ENCODE results near the gene AMBP. TPM values are rescaled to one million over a fixed set of nuclear protein-coding genes. Genes with fewer than 3 reads are reported as not detected.
A peak's percentile ranks its signal among the peaks of the same experiment; 100 is the strongest.

Gene AMBP
- total and polyA plus RNA-seq, 2 of the 13 experiments (the other 11 are each of a cell fraction or from before 2014, with no cell fraction given): 1,510 to 2,580 TPM

DNA sequence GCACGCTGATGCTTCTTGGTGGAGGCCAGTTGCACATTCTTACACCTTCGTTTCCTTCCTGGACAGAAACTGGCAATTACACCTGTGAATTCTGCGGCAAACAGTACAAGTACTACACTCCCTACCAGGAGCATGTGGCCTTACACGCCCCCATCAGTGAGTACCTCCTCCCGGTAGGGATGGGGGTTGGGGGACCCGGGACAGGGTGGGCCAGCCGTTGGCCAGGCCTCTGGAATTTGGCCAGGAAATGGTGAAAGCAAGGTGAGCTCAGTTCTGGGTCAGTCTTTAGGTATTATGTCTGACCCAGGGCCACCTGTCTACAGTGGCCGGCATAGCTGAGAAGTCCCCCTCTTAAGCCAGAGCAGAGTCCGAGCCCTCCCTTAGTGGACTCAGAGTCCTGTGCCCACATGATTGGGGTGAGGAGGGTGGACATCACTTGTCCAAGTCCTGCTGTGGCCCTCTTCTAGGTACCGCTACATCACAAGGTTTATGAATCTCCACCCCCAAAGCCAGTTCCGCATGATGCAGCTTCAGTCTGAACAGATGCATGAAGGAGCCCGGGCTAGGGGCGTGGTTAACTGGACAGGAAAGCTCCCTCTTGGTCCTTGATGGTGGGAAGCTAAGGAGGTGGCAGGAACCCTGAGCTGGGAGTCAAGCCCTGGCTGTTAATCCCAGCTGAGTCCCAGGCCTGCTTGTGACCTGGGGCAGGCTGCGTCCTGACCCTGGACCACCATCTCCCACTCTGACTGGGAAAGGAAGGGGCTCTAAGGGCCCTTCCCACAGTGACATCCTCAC, 61.3 kb downstream of the AMBP start:
- 38% methylated on average over 9 of the region's 14 CpGs for WGBS (ENCODE audit: low lambda C conversion rate)
- POLR2A ChIA-PET: no interaction called here

DNA sequence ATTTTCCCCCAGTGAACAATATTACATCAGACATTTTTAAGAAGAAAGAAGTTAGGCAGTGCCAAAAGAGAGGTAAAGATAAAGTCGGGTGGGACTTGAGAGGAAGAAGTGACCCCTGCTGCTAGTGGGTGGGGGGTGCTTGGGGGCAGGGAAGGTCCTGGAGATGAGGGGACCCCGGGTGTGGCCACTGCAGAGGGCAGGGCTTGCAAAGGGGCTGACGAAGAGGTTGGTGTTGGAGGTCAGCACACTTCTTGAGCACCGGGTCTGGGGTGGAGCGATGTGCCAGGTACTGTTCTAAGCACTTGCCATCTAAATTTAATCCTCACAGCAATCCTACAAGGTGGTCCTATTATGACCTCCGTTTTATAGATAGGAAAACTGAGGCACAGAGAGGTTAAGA, 62.0 kb downstream of the AMBP start:
- no peaks in the 10 kb centered on the region for H3K36me3 ChIP-seq (replicated peaks in 1 of 2; ENCODE audit: control insufficient read depth in 1 of 2, insufficient read depth in 2 of 2, low read length in 2 of 2)
- WGBS (ENCODE audit: low lambda C conversion rate): 29% methylated on average over 2 of the region's 6 CpGs

More for the DNA sequence above, 61.3 kb downstream of the AMBP start:
- ATAC-seq (peak; percentile 38; the same call in 2 of the 3 replicates), FAIRE-seq (no peak), DNase-seq (ENCODE audit: low spot score) (no peak)
- H3K4me1 ChIP-seq (ENCODE audit: insufficient read depth, low read length): peaks cover 6% of the 10 kb centered on the region
- H2AFZ ChIP-seq (ENCODE audit: low read length): no peak overlapping the region
- BruUV-seq (replicated peaks): no TSS peak
- CTCF ChIA-PET (ENCODE audit: low intra/inter-chr PET ratio, low total read pairs): no interaction called here
- H3K27me3 ChIP-seq (ENCODE audit: control insufficient read depth in 1 of 2, insufficient read depth in 2 of 2, low read length in 2 of 2): no peaks in the 10 kb centered on the region; a peak in 1 of 5 replicates
- H3K9ac ChIP-seq (ENCODE audit: insufficient read depth, low read depth, low read length): no peak overlapping the region
- no peaks in the 10 kb centered on the region for H3K9me3 ChIP-seq (ENCODE audit: low read length)
- no peak for TF ChIP-seq ZNF337 (CRISPR knock-in tag; IDR thresholded peaks at IDR 0.05; ENCODE audit: borderline replicate concordance, low read depth)
- intact Hi-C loops (cut with micrococcal nuclease; ENCODE audit: unreplicated experiment) (no loop called here), in situ Hi-C loops (cut with HindIII; ENCODE audit: extremely low pct_ligation_motif_present, low pct_unique_long_range_greater_than_20kb) (no loop called here)
- H3K79me2 ChIP-seq (ENCODE audit: insufficient read depth, low read length): no peaks in the 10 kb centered on the region
- no peaks in the 10 kb centered on the region for H3K36me3 ChIP-seq (replicated peaks in 1 of 2; ENCODE audit: control insufficient read depth in 1 of 2, insufficient read depth in 2 of 2, low read length in 2 of 2)
- H3K27ac ChIP-seq (ENCODE audit: extremely low read length, insufficient read depth, low read length): no peak overlapping the region
- no peak overlapping the region for H3K4me2 ChIP-seq (ENCODE audit: low read depth, low read length)
- H3K4me3 ChIP-seq (replicated peaks in 1 of 3; ENCODE audit: insufficient read depth in 1 of 3, low read depth in 2 of 3, low read length in 3 of 3): no peak overlapping the region
- no peaks in the 10 kb centered on the region for H4K20me1 ChIP-seq (ENCODE audit: insufficient read depth, low read length)

More for the DNA sequence above, 62.0 kb downstream of the AMBP start:
- ChIA-PET CTCF (ENCODE audit: low intra/inter-chr PET ratio, low total read pairs) (no interaction called here), POLR2A (no interaction called here)
- BruUV-seq (replicated peaks): no TSS peak
- Histone ChIP-seq H2AFZ (ENCODE audit: low read length) (no peak overlapping the region), H3K9ac (ENCODE audit: insufficient read depth, low read depth, low read length) (no peak overlapping the region), H3K4me2 (ENCODE audit: low read depth, low read length) (no peak overlapping the region), H3K4me1 (ENCODE audit: insufficient read depth, low read length) (peaks cover 6% of the 10 kb centered on the region), H3K4me3 (replicated peaks in 1 of 3; ENCODE audit: insufficient read depth in 1 of 3, low read depth in 2 of 3, low read length in 3 of 3) (no peak overlapping the region), H4K20me1 (ENCODE audit: insufficient read depth, low read length) (no peaks in the 10 kb centered on the region), H3K9me3 (ENCODE audit: low read length) (no peaks in the 10 kb centered on the region), H3K79me2 (ENCODE audit: insufficient read depth, low read length) (no peaks in the 10 kb centered on the region), H3K27me3 (ENCODE audit: control insufficient read depth in 1 of 2, insufficient read depth in 2 of 2, low read length in 2 of 2) (peaks cover 0 to 5% of the 10 kb centered on the region in 2 experiments; a peak in 2 of 5 replicates), H3K27ac (ENCODE audit: extremely low read length, insufficient read depth, low read length) (no peak overlapping the region)
- no peak for TF ChIP-seq NR2C2 (CRISPR knock-in tag; IDR thresholded peaks at IDR 0.05; ENCODE audit: borderline replicate concordance)
- TF ChIP-seq, protein P1, sequence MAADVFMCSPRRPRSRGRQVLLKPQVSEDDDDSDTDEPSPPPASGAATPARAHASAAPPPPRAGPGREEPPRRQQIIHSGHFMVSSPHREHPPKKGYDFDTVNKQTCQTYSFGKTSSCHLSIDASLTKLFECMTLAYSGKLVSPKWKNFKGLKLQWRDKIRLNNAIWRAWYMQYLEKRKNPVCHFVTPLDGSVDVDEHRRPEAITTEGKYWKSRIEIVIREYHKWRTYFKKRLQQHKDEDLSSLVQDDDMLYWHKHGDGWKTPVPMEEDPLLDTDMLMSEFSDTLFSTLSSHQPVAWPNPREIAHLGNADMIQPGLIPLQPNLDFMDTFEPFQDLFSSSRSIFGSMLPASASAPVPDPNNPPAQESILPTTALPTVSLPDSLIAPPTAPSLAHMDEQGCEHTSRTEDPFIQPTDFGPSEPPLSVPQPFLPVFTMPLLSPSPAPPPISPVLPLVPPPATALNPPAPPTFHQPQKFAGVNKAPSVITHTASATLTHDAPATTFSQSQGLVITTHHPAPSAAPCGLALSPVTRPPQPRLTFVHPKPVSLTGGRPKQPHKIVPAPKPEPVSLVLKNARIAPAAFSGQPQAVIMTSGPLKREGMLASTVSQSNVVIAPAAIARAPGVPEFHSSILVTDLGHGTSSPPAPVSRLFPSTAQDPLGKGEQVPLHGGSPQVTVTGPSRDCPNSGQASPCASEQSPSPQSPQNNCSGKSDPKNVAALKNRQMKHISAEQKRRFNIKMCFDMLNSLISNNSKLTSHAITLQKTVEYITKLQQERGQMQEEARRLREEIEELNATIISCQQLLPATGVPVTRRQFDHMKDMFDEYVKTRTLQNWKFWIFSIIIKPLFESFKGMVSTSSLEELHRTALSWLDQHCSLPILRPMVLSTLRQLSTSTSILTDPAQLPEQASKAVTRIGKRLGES (CRISPR knock-in tag; IDR thresholded peaks at IDR 0.05; ENCODE audit: borderline replicate concordance): no peak
- TF ChIP-seq ZSCAN30 (CRISPR knock-in tag; IDR thresholded peaks at IDR 0.05): no peak
- no peak for TF ChIP-seq ZNF598 (CRISPR knock-in tag; IDR thresholded peaks at IDR 0.05; ENCODE audit: borderline replicate concordance)
- TF ChIP-seq RXRB (CRISPR knock-in tag; IDR thresholded peaks at IDR 0.05; ENCODE audit: borderline replicate concordance): no peak
- TF ChIP-seq SOX5 (CRISPR knock-in tag; IDR thresholded peaks at IDR 0.05; ENCODE audit: borderline replicate concordance): no peak
- no peak for TF ChIP-seq KDM1A (CRISPR knock-in tag; IDR thresholded peaks at IDR 0.05)
- no peak for TF ChIP-seq ETV6 (CRISPR knock-in tag; conservative IDR thresholded peaks at IDR 0.05)
- no peak for TF ChIP-seq CCDC6 (CRISPR knock-in tag; IDR thresholded peaks at IDR 0.05)
- no peak for TF ChIP-seq ZNF816 (CRISPR knock-in tag; IDR thresholded peaks at IDR 0.05; ENCODE audit: borderline replicate concordance)
- ATAC-seq (no peak), DNase-seq (ENCODE audit: low spot score) (no peak), FAIRE-seq (no peak)
- intact Hi-C loops (cut with micrococcal nuclease; ENCODE audit: unreplicated experiment) (no loop called here), in situ Hi-C loops (cut with HindIII; ENCODE audit: extremely low pct_ligation_motif_present, low pct_unique_long_range_greater_than_20kb) (no loop called here)
